ENCODE measurements around the gene CNOT3. TPM values are rescaled to one million over a fixed set of nuclear protein-coding genes. Genes with fewer than 3 reads are reported as not detected.
"Not testable (repeated sequence)": the region's sequence is repeated elsewhere in the genome, so short reads cannot be mapped to it uniquely, and the experiment has no call there.

Gene CNOT3
- total and polyA plus RNA-seq, 2 donors (not counting 1 experiment from before 2014, with no cell fraction given) = 28.1 to 82.1 TPM

DNA sequence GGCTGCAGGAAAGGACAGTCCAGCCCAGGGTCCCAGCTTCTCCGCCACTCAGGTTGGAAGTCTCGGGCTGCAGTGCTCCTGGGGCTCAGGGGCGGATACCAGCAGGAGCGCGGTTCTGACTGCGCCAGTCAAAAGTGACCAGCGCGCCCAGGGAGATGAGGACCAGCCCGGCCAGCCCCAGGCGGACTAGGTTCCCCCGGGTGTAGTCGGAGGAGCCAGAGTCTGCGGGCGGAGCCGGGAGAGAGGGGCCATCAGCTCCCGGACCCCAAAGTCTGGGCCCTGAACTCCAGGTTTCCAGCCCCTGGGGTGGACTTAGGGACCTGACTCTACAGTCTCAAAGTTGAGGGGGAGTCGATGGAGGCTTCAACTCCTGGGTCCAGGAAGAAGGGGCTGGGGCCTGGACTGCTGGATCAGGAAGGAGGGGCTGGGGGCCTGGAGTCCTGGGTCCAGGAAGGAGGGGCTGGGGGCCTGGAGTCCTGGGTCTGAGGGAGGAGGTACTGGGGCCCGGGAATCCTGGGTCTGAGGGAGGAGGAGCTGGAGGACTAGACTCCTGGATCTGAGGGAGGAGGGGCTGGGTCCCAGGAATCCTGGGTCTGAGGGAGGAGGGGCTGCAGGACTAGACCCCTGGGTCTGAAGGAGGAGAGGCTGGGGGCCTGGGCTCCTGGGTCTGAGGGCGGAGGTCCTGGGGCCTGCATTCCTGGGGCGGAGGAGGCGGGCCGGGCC lies 42.3 kb upstream of the CNOT3 start:
- no peak overlapping the region for H3K27ac ChIP-seq (ENCODE audit: low read length in 2 of 2)
- CTCF ChIA-PET = interaction anchor here (1.6 kb wide), 1 partner anchor 13 kb away, joined by 4 read pairs; no protein-coding TSS in a partner anchor
- peak overlapping the region; percentile 77 for H3K4me2 ChIP-seq (replicated peaks; ENCODE audit: low read depth, low read length, poor library complexity, severe bottlenecking)

DNA sequence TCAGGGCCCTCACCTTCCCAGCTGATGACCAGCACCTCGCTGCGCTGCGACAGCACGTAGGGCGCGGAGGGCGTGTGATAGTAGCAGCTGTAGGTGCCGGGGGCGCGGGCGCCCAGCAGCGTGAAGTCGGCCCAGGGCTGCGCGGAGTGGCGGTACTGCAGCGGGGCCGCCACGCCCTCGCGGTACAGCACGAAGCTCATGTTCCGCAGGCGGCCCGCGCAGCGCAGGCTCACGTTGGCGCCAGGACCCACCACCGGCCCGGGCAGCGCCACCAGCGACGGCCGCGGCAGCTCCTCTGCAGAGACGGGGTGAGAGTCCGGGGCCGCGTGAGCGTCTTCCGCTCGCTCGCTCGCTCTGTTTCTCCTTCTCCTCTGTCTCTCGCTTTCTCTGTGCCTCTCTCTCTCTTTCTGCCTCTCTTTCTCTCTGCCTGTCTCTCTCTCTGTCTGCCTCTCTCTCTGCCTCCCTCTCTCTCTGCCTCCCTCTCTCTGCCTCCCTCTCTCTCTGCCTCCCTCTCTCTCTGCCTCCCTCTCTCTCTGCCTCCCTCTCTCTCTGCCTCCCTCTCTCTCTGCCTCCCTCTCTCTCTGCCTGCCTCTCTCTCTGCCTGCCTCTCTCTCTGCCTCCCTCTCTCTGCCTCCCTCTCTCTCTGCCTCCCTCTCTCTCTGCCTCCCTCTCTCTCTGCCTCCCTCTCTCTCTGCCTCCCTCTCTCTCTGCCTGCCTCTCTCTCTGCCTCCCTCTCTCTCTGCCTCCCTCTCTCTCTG lies 41.5 kb upstream of the CNOT3 start:
- Mint-ChIP-seq H3K4me3 (peak overlapping the region; percentile 80), H3K27me3 (peaks cover 22% of the 10 kb centered on the region), H3K27ac (peak overlapping the region; percentile 7)
- ATAC-seq (ENCODE audit: low read depth) (peak; percentile 82), DNase-seq (peak; percentile 69)
- H3K4me1 ChIP-seq (ENCODE audit: control insufficient read depth in 2 of 2, insufficient read depth in 2 of 2, low read length in 2 of 2) = peaks cover 15 to 16% of the 10 kb centered on the region in 2 donors
- POLR2A ChIA-PET; H3K36me3 ChIP-seq (replicated peaks in 1 of 2; ENCODE audit: control extremely low read depth in 1 of 2, control insufficient read depth in 1 of 2, extremely low read depth in 1 of 2, insufficient read depth in 2 of 2, low read length in 1 of 2); H3K9me3 Mint-ChIP-seq (ENCODE audit: insufficient read depth); H3K4me1 Mint-ChIP-seq; H4K20me1 ChIP-seq (ENCODE audit: control insufficient read depth, insufficient read depth, low read length, poor library complexity, severe bottlenecking); intact Hi-C loops (cut with micrococcal nuclease); H3K79me2 ChIP-seq (ENCODE audit: control insufficient read depth, insufficient read depth, low read length); H3K27ac ChIP-seq (ENCODE audit: low read length in 2 of 2): not testable (repeated sequence)
- CTCF ChIA-PET = interaction anchor here (1.6 kb wide), 1 partner anchor 12 kb away, joined by 4 read pairs; no protein-coding TSS in a partner anchor
- peak overlapping the region; percentile 54 for H3K9ac ChIP-seq (ENCODE audit: low read length)
- H3K9me3 ChIP-seq (ENCODE audit: control extremely low read depth in 1 of 3, control insufficient read depth in 2 of 3, insufficient read depth in 1 of 3, low read length in 2 of 3) = peaks cover 0 to 20% (median 0%) of the 10 kb centered on the region in 3 donors
- H3K4me3 ChIP-seq (ENCODE audit: control extremely low read depth in 1 of 5, extremely low read depth in 1 of 5, insufficient read depth in 1 of 5, low read depth in 2 of 5, low read length in 4 of 5) = peak overlapping the region in 4 of 5 experiments; percentile 1 to 50 (median 40)
- H2AFZ ChIP-seq (ENCODE audit: insufficient read depth, low read depth, low read length, poor library complexity, severe bottlenecking) = peak overlapping the region; percentile 87
- peak overlapping the region; percentile 77 for H3K4me2 ChIP-seq (replicated peaks; ENCODE audit: low read depth, low read length, poor library complexity, severe bottlenecking)
- WGBS (ENCODE audit: insufficient coverage) = 3% methylated on average over 46 of the region's 46 CpGs
- H3K27me3 ChIP-seq (replicated peaks in 1 of 4; ENCODE audit: control extremely low read depth in 1 of 4, control insufficient read depth in 3 of 4, insufficient read depth in 4 of 4, low read length in 3 of 4) = peaks cover 0 to 34% (median 15%) of the 10 kb centered on the region in 4 experiments

More for the DNA sequence above, 42.3 kb upstream of the CNOT3 start:
- no peaks in the 10 kb centered on the region for H3K79me2 ChIP-seq (ENCODE audit: control insufficient read depth, insufficient read depth, low read length)
- Mint-ChIP-seq H3K4me1 (peaks cover 7% of the 10 kb centered on the region), H3K27ac (no peak overlapping the region), H3K4me3 (peak overlapping the region; percentile 80), H3K9me3 (ENCODE audit: insufficient read depth) (no peaks in the 10 kb centered on the region), H3K27me3 (peaks cover 22% of the 10 kb centered on the region)
- H3K9ac ChIP-seq (ENCODE audit: low read length) = peak overlapping the region; percentile 54
- TF ChIP-seq, protein P1, sequence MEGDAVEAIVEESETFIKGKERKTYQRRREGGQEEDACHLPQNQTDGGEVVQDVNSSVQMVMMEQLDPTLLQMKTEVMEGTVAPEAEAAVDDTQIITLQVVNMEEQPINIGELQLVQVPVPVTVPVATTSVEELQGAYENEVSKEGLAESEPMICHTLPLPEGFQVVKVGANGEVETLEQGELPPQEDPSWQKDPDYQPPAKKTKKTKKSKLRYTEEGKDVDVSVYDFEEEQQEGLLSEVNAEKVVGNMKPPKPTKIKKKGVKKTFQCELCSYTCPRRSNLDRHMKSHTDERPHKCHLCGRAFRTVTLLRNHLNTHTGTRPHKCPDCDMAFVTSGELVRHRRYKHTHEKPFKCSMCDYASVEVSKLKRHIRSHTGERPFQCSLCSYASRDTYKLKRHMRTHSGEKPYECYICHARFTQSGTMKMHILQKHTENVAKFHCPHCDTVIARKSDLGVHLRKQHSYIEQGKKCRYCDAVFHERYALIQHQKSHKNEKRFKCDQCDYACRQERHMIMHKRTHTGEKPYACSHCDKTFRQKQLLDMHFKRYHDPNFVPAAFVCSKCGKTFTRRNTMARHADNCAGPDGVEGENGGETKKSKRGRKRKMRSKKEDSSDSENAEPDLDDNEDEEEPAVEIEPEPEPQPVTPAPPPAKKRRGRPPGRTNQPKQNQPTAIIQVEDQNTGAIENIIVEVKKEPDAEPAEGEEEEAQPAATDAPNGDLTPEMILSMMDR (IDR thresholded peaks at IDR 0.05) = no peak
- TF ChIP-seq EZH2 (IDR thresholded peaks at IDR 0.05; ENCODE audit: borderline replicate concordance, insufficient read depth, low read depth, low read length, poor library complexity, severe bottlenecking) = no peak
- ATAC-seq (ENCODE audit: low read depth) = no peak
- peak overlapping the region; percentile 87 for H2AFZ ChIP-seq (ENCODE audit: insufficient read depth, low read depth, low read length, poor library complexity, severe bottlenecking)
- DNase-seq = no peak
- peaks cover 0 to 20% (median 0%) of the 10 kb centered on the region in 3 donors for H3K9me3 ChIP-seq (ENCODE audit: control extremely low read depth in 1 of 3, control insufficient read depth in 2 of 3, insufficient read depth in 1 of 3, low read length in 2 of 3)
- H3K36me3 ChIP-seq (replicated peaks in 1 of 2; ENCODE audit: control extremely low read depth in 1 of 2, control insufficient read depth in 1 of 2, extremely low read depth in 1 of 2, insufficient read depth in 2 of 2, low read length in 1 of 2) = no peaks in the 10 kb centered on the region
- intact Hi-C loops (cut with micrococcal nuclease) = no loop called here
- WGBS (ENCODE audit: insufficient coverage) = 75% methylated on average over 22 of the region's 22 CpGs
- peaks cover 15 to 16% of the 10 kb centered on the region in 2 donors for H3K4me1 ChIP-seq (ENCODE audit: control insufficient read depth in 2 of 2, insufficient read depth in 2 of 2, low read length in 2 of 2)
- peaks cover 0 to 34% (median 15%) of the 10 kb centered on the region in 4 experiments for H3K27me3 ChIP-seq (replicated peaks in 1 of 4; ENCODE audit: control extremely low read depth in 1 of 4, control insufficient read depth in 3 of 4, insufficient read depth in 4 of 4, low read length in 3 of 4)
- peak overlapping the region in 3 of 5 experiments; percentile 37 to 50 (median 42) for H3K4me3 ChIP-seq (ENCODE audit: control extremely low read depth in 1 of 5, extremely low read depth in 1 of 5, insufficient read depth in 1 of 5, low read depth in 2 of 5, low read length in 4 of 5)
- POLR2A ChIA-PET = interaction anchor here (0.6 kb wide), 1 partner anchor 1037 kb away, joined by 5 read pairs; no protein-coding TSS in a partner anchor
- no peaks in the 10 kb centered on the region for H4K20me1 ChIP-seq (ENCODE audit: control insufficient read depth, insufficient read depth, low read length, poor library complexity, severe bottlenecking)
